ENCODE results near the gene STK32B.

Gene STK32B

DNA sequence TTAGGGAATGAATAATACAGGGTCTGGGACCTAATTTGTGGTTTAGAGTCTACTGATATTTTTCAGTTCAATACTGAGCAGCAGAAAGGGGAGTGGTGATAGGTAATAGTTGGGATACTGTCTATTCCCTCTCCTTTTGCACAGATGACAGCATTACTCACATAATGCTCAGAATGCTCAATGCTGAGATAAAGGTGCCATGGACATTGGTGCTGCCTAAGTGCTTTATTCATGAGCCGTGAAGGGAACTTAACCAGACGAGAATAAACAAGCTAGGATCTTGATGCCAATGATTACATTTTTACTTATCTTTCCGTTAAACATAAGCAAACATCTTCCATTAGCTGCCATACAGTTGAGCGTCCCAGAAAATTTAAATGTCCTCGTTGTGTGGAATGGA, 75.6 kb downstream of the STK32B start:
- DNase-seq, result no peak

DNA sequence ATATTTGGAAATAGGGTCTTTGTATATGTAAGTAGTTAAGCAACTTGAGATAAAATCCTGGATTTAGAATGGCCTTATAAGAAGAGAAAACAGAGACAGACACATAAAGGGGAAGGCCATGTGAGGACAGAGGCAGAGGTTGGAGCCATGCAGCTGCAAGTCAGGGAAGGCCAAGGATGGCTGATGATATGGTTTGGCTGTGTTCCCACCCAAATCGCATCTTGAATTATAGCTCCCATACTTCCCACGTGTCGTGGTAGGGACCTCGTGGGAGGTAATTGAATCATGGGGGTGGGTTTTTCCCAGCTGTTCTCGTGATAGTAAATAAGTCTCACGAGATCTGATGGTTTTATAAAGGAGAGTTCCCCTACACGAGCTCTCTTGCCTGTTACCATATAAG, 76.3 kb downstream of the STK32B start:
- DNase-seq, result no peak

DNA sequence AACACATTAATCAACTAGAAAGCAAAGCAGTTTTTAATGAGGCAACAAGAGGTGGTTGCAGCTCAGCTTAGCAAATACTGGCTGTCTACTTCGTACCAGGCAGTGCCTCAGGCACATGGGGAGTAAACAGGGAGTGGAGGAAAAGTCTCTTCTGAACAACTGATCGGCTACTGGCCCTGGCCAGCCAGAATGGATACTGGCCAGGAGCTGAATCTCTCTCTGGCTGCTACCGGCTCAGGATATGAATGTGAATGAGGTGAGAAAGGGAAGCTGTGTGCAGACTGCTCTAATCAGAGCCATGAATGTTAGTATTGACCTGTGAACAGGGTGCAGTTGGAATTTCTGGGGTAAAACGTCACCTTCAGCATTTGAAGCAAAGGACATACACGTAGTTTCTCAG, 77.3 kb downstream of the STK32B start:
- no peak for DNase-seq

DNA sequence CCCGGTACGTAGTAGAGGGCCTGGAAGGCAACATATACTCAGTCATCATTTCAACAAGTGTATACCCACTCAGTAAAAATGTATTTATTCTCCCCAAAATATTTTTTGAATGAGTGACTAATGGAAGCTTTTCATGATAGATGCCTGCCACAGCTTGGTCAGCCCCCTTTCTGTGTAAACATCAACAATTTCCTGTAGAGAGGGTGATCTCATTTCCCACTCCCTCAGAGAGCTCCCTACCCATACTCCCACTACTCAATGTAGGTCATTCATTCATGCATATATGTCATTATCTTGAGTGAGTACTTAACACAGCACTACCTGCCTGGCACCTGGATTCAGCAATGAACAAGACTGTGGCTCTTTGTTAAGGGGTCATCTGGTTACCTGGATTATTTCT, 81.9 kb downstream of the STK32B start:
- no peak for DNase-seq

DNA sequence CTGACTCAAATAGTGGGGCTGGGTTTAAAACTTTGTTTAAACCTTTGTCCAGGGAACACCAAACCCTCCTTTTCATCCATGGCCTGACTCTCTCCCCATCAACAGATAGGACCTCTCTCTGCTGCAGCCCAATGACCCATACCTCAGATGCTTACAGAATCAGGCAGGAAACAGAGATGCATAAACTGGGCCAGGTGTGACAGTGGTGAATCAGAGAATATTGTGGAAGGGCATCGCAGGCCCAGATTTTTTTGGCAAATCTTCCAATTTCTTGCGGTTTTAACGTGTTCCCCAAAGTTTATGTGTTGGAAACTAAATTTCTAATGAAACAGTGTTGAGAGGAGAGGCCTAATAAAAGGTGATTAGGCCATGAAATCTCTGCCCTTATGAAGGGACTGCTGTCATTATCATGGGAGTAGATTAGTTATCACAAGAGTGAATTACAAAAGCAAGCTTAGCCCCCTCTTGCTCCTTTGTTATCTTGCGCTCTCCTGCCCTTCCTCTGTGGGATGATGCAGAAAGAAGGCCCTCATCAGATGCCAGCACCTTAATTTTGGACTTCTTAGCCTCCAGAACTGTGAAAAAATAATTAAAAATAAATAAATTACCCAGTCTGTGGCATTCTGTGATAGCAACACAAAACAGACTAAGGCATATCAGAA, 82.8 kb downstream of the STK32B start:
- DNase-seq, result no peak

DNA sequence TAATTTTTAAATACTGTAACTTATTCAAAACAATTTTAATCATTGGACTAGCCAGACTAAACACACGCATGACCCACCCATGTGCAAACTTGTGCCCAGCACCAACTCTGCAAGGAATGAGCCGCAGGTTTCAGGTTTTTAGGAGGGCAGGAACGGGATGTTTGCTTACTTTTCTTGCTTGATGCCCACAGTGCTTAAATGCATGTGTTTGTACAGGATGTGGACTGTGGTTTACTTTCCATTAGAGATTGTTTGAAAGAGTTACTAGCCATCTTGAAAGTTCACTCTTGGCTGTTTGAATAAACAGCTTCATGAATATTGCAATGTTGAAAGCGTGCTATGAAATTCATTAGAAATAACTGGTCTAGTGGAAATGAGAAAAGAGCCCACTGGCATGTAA, 83.3 kb downstream of the STK32B start:
- no peak for DNase-seq

DNA sequence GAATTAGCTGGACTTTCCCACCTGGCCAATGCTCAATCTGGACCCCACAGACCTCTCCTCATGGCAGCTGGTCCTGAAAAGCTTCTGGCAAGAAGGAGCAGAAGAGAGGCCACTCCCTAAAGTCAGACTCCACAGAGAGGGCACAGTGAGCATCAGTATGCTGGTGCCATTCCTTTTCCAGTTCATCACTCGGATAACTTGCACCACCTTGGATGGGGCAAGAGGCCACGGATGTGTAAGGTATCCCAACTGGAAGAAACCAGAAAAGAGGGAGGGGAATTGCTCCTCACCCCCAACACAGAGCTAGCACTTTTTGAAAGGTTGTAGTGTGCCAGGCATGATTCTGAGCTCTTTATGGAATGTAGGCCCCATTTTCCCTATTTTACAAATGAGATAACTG, 85.9 kb downstream of the STK32B start:
- DNase-seq, result no peak

DNA sequence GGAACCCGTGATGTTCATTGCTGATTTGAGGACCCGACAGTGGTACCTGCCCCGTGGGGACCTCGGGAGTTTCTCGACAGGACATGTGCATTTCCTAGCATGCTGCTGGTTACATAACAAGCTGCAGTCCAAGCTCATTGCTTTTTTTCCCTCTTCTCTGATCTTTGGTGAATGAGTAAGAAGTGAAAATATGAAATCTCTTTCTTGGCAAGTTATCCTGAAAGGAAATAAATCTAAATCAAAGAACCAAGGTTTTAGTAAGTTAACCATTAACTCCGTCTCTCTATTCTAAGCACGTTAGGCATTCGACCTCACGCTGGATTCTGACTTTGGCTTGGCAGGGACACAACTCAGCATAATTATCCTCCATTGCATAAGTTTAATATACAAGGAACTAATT, 86.6 kb downstream of the STK32B start:
- DNase-seq, result no peak

DNA sequence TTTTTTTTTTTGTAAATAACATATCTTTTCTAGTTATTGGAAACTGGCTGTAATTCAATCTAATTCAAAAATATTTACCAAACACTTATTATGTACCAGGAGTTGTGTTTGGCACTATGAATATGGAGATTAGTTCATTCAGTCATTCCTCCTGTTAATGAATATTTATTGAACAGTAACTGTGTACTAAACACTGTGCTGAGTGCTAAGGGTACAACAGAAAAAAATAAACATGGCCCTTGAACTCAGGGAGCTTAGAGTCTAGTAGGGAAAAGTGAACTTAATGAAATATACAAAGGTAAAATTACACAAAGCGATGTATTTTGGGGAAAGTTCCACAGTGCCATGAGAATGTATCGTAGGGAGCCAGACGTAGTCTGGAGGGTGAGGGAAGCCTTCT, 87.1 kb downstream of the STK32B start:
- DNase-seq, result no peak

DNA sequence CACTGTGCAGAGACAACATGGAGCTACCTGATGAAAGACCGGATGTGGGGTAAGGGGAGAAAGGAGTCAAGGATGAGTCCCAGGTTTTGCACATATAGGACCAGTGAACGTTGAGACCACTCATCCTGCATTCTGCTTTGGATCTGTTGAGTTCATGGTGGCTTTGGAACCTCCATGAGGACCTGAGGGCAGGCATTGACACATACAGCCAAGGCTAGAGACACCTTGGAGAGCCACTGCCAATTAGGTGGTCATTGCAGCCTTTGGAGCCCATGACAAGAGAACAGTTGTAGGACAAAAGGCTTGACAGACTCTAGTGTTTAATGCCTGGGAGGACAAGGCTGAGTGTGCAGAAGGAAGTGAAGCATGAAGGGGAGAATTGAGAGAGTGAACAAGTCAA, 87.9 kb downstream of the STK32B start:
- no peak for DNase-seq

DNA sequence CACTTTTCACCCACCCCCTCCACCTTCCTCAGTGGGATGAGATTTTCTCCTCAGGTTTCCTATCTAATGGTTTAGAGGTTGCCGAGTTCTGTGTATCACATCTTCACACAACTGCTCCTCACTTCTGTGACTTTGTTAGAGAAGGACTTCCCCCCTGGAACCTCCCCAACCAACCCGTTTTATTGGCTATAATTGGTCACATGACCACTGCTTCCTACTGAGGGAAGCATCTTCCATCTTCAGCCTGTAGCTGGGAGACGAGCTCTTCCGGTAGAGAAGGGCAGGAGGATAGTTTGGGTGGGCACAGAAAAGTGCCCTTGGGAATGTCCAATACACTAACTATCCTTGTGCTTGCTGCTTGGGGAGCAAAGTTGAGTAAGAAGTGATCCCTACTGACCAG, 90.5 kb downstream of the STK32B start:
- no peak for DNase-seq

DNA sequence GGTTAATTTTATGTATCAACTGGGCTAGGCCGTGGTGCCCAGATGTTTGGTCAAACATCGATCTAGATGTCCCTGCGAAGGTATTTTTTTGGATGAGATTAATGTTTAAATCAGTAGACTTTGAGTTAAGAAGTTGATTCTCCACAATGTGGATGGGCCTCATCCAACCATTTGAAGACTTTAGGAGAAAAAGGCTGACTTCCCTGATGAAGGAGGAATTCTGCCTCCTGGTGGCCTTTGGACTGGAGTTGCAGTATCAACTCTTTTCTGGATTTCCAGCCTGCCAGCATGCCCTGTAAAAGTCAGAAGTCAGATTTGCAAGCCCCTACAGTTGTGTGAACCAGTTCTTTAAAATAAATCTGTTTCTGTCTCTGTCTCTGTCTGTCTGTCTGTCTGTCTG, 91.4 kb downstream of the STK32B start:
- DNase-seq, result no peak

DNA sequence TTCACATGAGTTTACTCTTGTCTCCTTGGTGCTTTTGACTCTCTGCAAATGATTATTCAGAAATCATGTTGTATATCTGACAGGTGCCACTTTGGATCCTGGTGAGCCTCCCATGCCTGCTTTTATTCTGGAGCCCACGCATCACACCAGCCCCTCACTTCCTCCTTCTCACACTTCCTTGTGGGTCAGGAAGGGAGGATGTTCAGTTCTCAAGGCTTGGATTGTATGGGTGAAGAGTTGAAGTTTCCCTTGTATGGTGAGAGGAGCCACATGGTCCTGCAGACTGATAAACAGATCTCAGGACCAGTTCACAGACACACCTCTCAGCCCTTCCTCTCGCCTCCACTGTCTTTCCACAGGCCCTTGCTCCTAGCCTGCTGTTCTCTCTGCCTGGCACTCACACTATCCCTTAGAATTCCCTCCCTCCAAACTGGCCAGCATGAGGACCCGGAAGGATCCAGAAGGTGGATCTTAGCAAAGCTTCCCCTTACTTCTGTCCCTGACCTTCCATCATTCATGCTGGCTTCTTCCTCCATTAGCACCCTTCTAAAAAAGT, 92.1 kb downstream of the STK32B start:
- no peak for DNase-seq

DNA sequence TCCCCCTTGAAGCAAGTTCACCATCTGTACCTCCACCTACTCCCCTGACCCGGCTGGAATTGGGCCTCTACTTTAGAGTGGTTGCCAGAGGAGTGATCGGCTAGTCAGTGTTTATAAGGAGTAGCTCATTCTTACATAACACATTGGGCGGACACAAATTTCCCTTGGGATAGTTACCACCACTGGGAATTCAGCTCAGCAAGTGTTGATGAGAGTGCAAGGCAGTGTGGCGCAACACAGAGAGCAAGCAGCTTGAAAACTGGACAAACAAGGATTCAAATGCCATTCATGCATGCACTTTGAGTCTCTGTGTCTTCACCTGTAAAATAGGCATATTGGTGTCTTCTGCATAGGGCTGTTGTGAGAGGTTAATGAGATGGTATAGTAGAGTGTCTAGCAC, 92.7 kb downstream of the STK32B start:
- DNase-seq, result no peak

DNA sequence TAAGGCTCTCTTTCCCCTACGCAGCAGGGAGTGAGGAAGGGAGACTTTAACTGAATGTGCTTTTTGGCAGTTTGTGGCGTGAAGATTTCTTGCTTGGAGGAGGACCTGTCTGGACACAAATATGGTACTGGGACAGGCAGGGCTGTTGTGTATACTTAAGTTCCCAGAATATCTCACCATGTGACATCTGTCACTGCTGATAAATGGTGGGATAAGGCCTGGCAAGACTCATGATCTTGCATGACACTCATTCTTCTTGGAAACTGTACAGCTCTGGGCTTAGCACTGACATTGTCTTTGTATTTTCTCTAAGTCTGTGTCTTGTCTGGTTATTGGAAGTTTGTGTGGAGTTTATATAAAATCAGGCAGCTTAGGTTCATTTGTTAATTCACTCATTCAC, 93.1 kb downstream of the STK32B start:
- DNase-seq, result no peak

DNA sequence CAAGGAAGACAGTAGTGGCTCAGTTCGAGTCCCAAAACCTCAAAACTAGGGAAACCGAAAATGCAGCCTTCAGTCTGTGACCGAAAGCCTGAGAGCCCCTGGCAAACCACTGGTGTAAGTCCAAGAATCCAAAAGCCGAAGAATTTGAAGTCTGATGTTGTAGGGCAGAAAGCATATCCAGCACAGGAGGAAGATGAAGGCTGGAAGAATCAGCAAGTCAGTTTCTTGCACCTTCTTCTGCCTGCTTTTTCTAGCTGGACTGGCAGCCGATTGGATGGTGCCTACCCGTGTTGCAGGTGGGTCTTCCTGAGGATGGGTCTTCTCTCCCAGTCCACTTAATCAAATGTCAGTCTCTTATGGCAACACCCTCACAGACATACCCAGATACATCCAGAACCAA, 95.0 kb downstream of the STK32B start:
- no peak for DNase-seq

DNA sequence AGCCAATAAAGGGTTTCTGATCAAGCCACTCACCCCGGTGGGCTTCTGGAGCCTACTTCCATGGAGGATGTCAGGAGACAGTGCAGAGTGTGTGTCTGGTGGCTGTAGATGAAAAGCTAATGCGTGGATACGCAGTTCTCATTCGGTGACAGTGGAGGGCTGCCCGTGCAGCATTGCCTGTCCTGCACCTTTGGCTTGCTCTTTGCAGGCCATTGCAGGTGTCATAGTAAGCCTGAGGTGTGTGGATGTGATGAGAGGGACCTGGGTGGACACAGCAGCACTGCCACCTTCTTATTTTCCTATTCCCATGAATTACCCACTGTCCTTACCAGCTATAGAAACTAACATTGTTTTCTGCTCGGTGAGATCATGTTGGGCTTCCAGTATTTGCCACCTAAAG, 101.2 kb downstream of the STK32B start:
- no peak for DNase-seq

DNA sequence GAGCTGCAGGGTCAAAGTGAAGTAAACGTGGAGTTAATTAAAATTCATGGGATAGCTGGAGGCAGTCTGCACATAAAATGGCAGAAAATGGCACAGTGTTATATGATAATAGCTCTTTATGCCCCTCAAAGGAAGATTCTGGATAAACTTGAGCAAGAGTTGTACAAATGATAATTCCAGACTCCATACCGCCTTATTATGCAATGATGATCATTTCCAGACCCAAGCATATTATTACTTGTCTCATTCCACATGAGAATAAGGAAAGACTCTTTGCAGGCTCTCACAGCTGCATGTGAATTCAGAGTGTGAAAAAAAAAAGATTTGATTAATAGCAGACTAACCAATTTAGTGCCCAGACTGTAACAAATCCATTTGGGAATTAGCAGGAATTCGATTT, 105.4 kb downstream of the STK32B start:
- DNase-seq, result no peak

DNA sequence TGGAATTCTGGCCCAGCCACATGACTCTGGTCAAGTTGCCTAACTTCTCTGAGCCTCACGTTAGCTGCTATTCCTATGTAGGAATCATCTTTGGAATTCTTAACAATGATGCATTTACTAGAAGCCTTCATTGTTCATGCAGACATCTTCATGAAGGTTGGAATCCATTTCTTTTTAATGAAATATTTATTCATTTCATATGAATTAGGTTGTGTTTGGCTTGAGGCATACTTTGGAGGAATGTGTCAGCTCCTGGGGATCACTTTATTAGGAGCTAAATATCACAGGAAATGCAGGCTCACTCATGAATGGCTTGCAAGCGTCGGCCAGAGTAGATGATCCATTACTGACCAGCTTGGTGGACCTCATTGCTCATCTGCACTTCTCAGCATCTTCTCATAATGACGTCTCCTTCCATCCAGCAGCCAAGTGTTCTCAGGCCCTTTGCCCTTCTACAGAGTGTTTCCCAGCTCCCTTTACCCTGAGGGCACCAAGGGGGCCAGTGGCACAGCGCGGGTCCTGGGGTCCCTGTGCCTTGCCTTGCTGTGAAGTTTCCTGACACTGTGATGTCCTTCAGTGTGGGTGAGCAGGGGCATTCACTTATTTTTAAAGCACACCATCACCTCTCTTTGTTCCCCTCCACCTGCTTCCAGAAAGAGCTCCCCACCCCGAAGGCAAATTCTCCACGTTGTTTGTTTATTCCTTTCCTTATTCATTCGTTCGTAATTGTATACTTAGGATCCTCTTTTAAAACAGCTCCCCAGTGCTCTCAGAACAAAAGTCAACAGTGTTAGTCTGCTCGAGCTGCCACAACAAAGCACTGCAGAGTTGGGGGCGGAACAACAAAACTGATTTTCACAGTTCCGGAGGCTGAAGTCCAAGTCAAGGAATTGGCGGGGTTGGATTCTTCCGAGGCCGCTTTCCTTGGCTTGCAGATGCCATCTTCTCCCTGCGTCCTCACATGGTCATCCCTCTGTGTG, 106.8 kb downstream of the STK32B start:
- DNase-seq, result no peak

DNA sequence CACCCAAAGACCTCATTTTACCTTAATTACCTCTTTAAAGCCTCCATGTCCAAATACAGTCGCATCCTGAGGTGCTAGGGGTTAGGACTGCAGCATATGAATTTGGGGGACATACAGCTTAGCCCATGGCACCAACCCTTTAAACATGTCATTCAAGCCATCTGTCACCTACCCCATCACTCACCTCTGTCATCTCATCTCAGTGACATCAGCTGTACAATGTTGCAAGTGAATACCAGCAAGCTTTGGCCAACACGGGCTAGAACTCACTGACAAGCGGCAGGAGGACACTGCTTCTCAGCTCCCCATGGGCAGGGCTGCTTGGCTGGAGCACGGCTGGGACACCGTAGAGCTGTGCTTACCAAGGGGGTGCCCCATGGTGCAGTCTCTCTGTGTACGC, 107.5 kb downstream of the STK32B start:
- no peak for DNase-seq

DNA sequence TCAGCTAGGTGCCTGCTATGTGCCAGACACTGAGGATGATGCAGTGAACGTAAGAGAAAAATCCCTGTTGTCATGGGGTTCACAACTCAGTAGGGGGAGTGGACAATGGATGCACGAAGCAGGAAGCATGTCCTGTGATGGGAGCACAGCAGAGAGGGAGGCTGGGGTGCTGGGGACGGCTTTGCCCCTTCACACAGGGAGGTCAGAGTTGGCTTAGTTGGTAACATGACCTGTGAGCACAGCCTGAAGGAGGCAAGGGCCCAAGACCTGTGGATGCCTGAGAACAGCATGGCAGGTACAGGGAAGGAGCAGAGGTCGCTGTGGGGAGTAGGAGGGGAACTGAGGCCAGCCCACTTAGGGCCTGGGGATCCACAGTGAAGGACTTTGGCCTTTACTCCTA, 109.4 kb downstream of the STK32B start:
- no peak for DNase-seq

DNA sequence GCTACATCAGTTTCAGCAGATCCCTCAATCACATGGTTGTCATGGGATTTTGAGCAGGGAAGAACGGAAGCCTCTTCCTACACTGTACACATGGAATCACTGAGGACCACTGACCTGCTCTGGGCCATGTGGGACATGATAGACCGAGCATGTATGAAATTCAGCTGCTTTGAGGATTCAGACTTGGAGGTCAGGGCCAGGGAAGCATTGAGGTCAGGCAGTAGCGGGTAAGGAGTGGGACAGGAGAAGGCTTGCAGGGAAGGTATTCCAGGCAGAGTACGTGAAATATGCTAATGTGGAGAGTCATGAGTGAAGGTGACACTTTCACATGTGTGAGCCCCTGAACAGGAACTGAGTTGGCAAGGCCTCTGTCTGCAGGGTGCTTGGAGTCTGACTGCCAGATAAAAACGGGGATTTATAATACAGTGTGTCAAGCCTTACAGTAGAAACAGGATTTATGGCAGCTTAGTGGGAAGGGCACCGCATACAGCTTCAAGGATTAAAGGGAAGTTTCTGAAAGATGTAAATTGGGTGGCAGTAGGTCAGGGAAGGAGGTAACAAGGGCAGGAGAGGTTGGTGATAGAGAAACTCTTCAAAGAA, 111.7 kb downstream of the STK32B start:
- no peak for DNase-seq

DNA sequence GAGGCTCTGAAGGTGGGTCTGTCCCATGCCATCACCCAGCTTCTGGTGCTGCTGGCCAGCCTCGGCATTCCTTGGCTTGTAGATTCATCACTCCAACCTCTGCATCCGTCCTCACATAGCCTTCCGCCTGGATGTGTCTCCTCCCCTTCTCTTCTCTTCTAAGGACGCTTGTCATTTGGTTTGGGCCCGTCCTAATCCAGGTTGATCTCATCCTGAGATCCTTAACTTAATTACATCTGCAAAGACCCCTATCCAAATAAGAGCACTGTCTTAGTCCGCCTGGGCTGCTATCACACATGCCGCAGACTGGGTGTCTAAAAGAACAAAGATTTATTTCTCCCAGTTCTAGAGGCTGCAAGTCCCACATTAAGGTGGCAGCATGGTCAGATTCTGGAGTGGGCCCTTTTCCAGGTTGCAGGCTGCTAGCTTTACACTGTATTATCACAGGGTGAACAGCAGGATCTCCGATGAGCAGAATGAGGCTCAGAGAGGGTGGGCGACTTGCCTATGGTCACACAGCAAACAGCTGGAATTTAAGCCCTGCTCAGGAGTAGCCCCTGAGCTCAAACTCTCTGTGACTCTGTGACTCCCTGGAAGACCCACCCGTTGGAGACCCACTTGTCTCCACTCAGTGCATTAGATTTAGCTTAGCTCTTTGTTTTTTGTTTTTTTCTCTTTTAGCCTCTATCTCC, 113.1 kb downstream of the STK32B start:
- no peak for DNase-seq
